B cell (primary cell): Measurements from ENCODE around the gene PGBD5.

Source experiments
- CTCF ChIP-seq: fragments of 200-600 bp; IDR thresholded peaks from one replicate; pipeline ENCODE4 v1.8.0; 2022; ENCODE audit warnings: antibody characterized with exemption, mild to moderate bottlenecking
- EZH2 ChIP-seq: IDR thresholded peaks from 2 replicates; pipeline ENCODE4 v1.6.1; 2012; ENCODE audit warnings: borderline replicate concordance, low read depth, mild to moderate bottlenecking, moderate library complexity, low read length; ENCODE audit not compliant: insufficient read depth, poor library complexity, severe bottlenecking

- no peak for TF ChIP-seq CTCF
- TF ChIP-seq EZH2, result no peak
Measured at GRCh38 chr1:230268371-230269170, 157.6 kb downstream of the PGBD5 start.
